ENCODE measurements around the gene TBKBP1. TPM values are rescaled to one million over a fixed set of nuclear protein-coding genes. Genes with fewer than 3 reads are reported as not detected.

TBKBP1 gene
- total and polyA plus RNA-seq, 3 experiments from 2014 or later = 1.8 to 6.7 (median 6.6) TPM

DNA sequence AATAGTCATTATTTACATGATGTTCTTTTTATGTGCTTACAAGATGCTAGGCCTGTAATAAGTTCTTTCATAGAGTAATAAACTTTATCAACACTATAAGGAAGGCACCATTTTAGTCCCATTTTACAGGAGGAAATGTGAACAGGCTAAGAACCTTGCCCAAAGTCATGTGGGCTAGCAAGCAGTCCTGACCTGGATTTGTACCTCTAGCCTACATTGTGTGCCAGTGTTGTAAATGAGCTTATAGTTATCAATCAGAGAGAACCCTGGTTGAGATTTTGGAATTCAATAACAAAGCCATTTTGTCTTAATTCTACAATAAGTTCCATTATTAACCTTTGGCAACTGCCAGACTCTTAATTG lies 6.7 kb upstream of the TBKBP1 start:
- Mint-ChIP-seq H3K27me3 (no peaks in the 10 kb centered on the region), H3K36me3 (peaks cover under 1 to 43% (median 11%) of the 10 kb centered on the region in 3 donors), H3K4me3 (no peak overlapping the region), H3K9me3 (no peaks in the 10 kb centered on the region), H3K27ac (peak overlapping the region in 5 of 8 donors; percentile 26 to 74 (median 46)), H3K4me1 (peaks cover 6 to 9% (median 6%) of the 10 kb centered on the region in 3 donors)
- Histone ChIP-seq H3K9me3 (ENCODE audit: low read length) (no peaks in the 10 kb centered on the region), H3K4me3 (ENCODE audit: low read length) (no peak overlapping the region), H3K27me3 (ENCODE audit: insufficient read depth, low read length, poor library complexity, severe bottlenecking) (no peaks in the 10 kb centered on the region), H3K4me1 (ENCODE audit: insufficient read depth, low read length) (no peaks in the 10 kb centered on the region), H3K27ac (ENCODE audit: low read depth, low read length) (no peak overlapping the region), H3K36me3 (ENCODE audit: insufficient read depth, low read length) (peaks cover 4% of the 10 kb centered on the region)
- no peak for DNase-seq
- ChIA-PET CTCF (interaction anchor here (0.9 to 1.4 kb wide), 5 partner anchors 10 to 45 kb away, joined by 3 to 4 read pairs (median 4); partner anchors contain the start of gene TBX21), POLR2A (no interaction called here)

GRCh38 chr17:47687748-47688147 lies 6.2 kb upstream of the TBKBP1 start:
- Histone ChIP-seq H3K27ac (ENCODE audit: low read depth, low read length) (no peak overlapping the region), H3K27me3 (ENCODE audit: insufficient read depth, low read length, poor library complexity, severe bottlenecking) (no peaks in the 10 kb centered on the region), H3K9me3 (ENCODE audit: low read length) (no peaks in the 10 kb centered on the region), H3K4me3 (ENCODE audit: low read length) (no peak overlapping the region), H3K4me1 (ENCODE audit: insufficient read depth, low read length) (peaks cover 4% of the 10 kb centered on the region), H3K36me3 (ENCODE audit: insufficient read depth, low read length) (no peaks in the 10 kb centered on the region)
- no peak for DNase-seq
- POLR2A ChIA-PET = no interaction called here
- H3K27ac Mint-ChIP-seq = peak overlapping the region in 4 of 8 donors; percentile 44 to 79 (median 70)
- H3K4me1 Mint-ChIP-seq = peaks cover 11 to 13% (median 11%) of the 10 kb centered on the region in 3 donors
- peaks cover 0 to 38% (median 7%) of the 10 kb centered on the region in 3 donors for H3K36me3 Mint-ChIP-seq
- H3K27me3 Mint-ChIP-seq = no peaks in the 10 kb centered on the region
- H3K4me3 Mint-ChIP-seq = no peak overlapping the region
- H3K9me3 Mint-ChIP-seq = no peaks in the 10 kb centered on the region
- CTCF ChIA-PET = interaction anchor here (0.9 to 1.4 kb wide), 6 partner anchors 10 to 45 kb away, joined by 3 to 4 read pairs (median 4); partner anchors contain the start of gene TBX21

DNA sequence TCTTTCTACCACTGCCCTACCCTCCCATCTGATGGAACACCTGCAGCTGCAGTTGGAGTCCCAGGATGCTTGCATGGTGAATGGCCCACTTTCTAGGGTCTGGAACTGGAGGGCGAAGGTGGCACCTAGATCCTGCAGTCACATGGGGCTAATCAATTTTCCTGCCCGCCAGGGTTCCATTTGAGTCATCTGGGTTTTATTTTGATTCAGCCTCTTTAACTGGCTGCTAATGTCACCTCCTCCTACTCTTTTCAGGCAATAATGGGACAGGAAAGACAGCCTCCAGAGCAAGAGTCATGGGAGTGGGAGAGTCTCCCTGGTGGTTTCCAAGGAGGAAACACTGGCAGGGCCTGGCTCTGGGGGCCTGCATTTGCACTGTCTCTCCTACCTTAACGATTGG lies 3.8 kb upstream of the TBKBP1 start:
- Mint-ChIP-seq H3K9me3 (no peaks in the 10 kb centered on the region), H3K4me1 (peaks cover 21 to 24% (median 23%) of the 10 kb centered on the region in 3 donors), H3K27ac (peak overlapping the region in 1 of 8 donors; percentile 50), H3K4me3 (peak overlapping the region in 1 of 7 donors; percentile 48), H3K36me3 (peaks cover 0 to 20% (median 2%) of the 10 kb centered on the region in 3 donors), H3K27me3 (no peaks in the 10 kb centered on the region)
- Histone ChIP-seq H3K27me3 (ENCODE audit: insufficient read depth, low read length, poor library complexity, severe bottlenecking) (no peaks in the 10 kb centered on the region), H3K27ac (ENCODE audit: low read depth, low read length) (no peak overlapping the region), H3K9me3 (ENCODE audit: low read length) (no peaks in the 10 kb centered on the region), H3K36me3 (ENCODE audit: insufficient read depth, low read length) (no peaks in the 10 kb centered on the region), H3K4me3 (ENCODE audit: low read length) (no peak overlapping the region), H3K4me1 (ENCODE audit: insufficient read depth, low read length) (peaks cover 14% of the 10 kb centered on the region)
- DNase-seq = no peak
- CTCF ChIA-PET = interaction anchor here (1.2 to 1.7 kb wide), 4 partner anchors 10 to 43 kb away, joined by 3 to 5 read pairs (median 4); partner anchors contain the start of gene TBX21
- POLR2A ChIA-PET = no interaction called here

GRCh38 chr17:47692137-47692894 lies 1.6 kb upstream of the TBKBP1 start:
- Mint-ChIP-seq H3K4me1 (peaks cover 27 to 41% (median 32%) of the 10 kb centered on the region in 3 donors), H3K9me3 (no peaks in the 10 kb centered on the region), H3K27me3 (peaks cover 0 to 2% of the 10 kb centered on the region in 2 donors), H3K36me3 (peaks cover 0 to 4% (median 0%) of the 10 kb centered on the region in 3 donors), H3K4me3 (peak overlapping the region; percentile 88 to 95 (median 89)), H3K27ac (peak overlapping the region; percentile 72 to 92 (median 86))
- ChIA-PET POLR2A (interaction anchor here (2.0 kb wide), 1 partner anchor 42 kb away, joined by 11 read pairs; the partner anchor contains the start of gene KPNB1), CTCF (interaction anchor here (0.8 to 2.1 kb wide), 11 partner anchors 9 to 109 kb away, joined by 3 to 12 read pairs (median 4); partner anchors contain the start of gene TBX21)
- H3K27me3 ChIP-seq (ENCODE audit: insufficient read depth, low read length, poor library complexity, severe bottlenecking) = no peaks in the 10 kb centered on the region
- peaks cover 22% of the 10 kb centered on the region for H3K4me1 ChIP-seq (ENCODE audit: insufficient read depth, low read length)
- no peaks in the 10 kb centered on the region for H3K9me3 ChIP-seq (ENCODE audit: low read length)
- H3K36me3 ChIP-seq (ENCODE audit: insufficient read depth, low read length) = no peaks in the 10 kb centered on the region
- H3K27ac ChIP-seq (ENCODE audit: low read depth, low read length) = no peak overlapping the region
- DNase-seq = no peak
- H3K4me3 ChIP-seq (ENCODE audit: low read length) = no peak overlapping the region

GRCh38 chr17:47692895-47693730 lies 848 bp upstream of the TBKBP1 start:
- H3K4me1 ChIP-seq (ENCODE audit: insufficient read depth, low read length) = peaks cover 22% of the 10 kb centered on the region
- H3K9me3 Mint-ChIP-seq = no peaks in the 10 kb centered on the region
- H3K4me3 Mint-ChIP-seq = peak overlapping the region; percentile 88 to 95 (median 89)
- H3K27me3 ChIP-seq (ENCODE audit: insufficient read depth, low read length, poor library complexity, severe bottlenecking) = no peaks in the 10 kb centered on the region
- peaks cover 0 to 2% of the 10 kb centered on the region in 2 donors for H3K27me3 Mint-ChIP-seq
- peak overlapping the region; percentile 51 for H3K4me3 ChIP-seq (ENCODE audit: low read length)
- POLR2A ChIA-PET = interaction anchor here (0.6 to 2.0 kb wide), 6 partner anchors 40 to 747 kb away, joined by 3 to 11 read pairs (median 6); partner anchors contain the start of genes KPNB1 and TBX21
- peaks cover 28 to 45% (median 34%) of the 10 kb centered on the region in 3 donors for H3K4me1 Mint-ChIP-seq
- H3K36me3 Mint-ChIP-seq = peaks cover 0 to 4% (median 0%) of the 10 kb centered on the region in 3 donors
- H3K27ac Mint-ChIP-seq = peak overlapping the region; percentile 72 to 92 (median 86)
- DNase-seq = no peak
- no peaks in the 10 kb centered on the region for H3K9me3 ChIP-seq (ENCODE audit: low read length)
- CTCF ChIA-PET = interaction anchor here (0.8 to 2.1 kb wide), 11 partner anchors 9 to 108 kb away, joined by 3 to 12 read pairs (median 4); partner anchors contain the start of gene TBX21
- no peaks in the 10 kb centered on the region for H3K36me3 ChIP-seq (ENCODE audit: insufficient read depth, low read length)
- H3K27ac ChIP-seq (ENCODE audit: low read depth, low read length) = peak overlapping the region; percentile 24

GRCh38 chr17:47694581-47695428 lies 844 bp downstream of the TBKBP1 start:
- H3K36me3 Mint-ChIP-seq = peaks cover 0 to 4% (median 0%) of the 10 kb centered on the region in 3 donors
- Histone ChIP-seq H3K36me3 (ENCODE audit: insufficient read depth, low read length) (no peaks in the 10 kb centered on the region), H3K9me3 (ENCODE audit: low read length) (no peaks in the 10 kb centered on the region), H3K27ac (ENCODE audit: low read depth, low read length) (peak overlapping the region; percentile 51), H3K4me1 (ENCODE audit: insufficient read depth, low read length) (peaks cover 33% of the 10 kb centered on the region), H3K27me3 (ENCODE audit: insufficient read depth, low read length, poor library complexity, severe bottlenecking) (no peaks in the 10 kb centered on the region), H3K4me3 (ENCODE audit: low read length) (peak overlapping the region; percentile 53)
- peaks cover 0 to 2% of the 10 kb centered on the region in 2 donors for H3K27me3 Mint-ChIP-seq
- H3K4me3 Mint-ChIP-seq = peak overlapping the region; percentile 83 to 95 (median 90)
- CTCF ChIA-PET = interaction anchor here (1.0 to 2.0 kb wide), 5 partner anchors 9 to 95 kb away, joined by 3 to 8 read pairs (median 3); partner anchors contain the start of gene TBX21
- no peaks in the 10 kb centered on the region for H3K9me3 Mint-ChIP-seq
- peak overlapping the region; percentile 59 to 94 (median 82) for H3K27ac Mint-ChIP-seq
- POLR2A ChIA-PET = interaction anchor here (0.6 to 2.0 kb wide), 5 partner anchors 11 to 68 kb away, joined by 3 to 11 read pairs (median 7); partner anchors contain the start of genes KPNB1 and TBX21
- H3K4me1 Mint-ChIP-seq = peaks cover 39 to 57% (median 45%) of the 10 kb centered on the region in 3 donors
- DNase-seq = peak in 4 of 5 donors; percentile 28 to 66 (median 38)

Data from CD8-positive, alpha-beta memory T cell (primary cell).